Endothelial cell of umbilical vein (primary cell): Measurements from ENCODE around the gene SLCO2B1.

Experiments used
- CTCF ChIP-seq, 2 donors: IDR thresholded peaks; 1 replicate in 1 of 2; 2 replicates in 1 of 2; pipeline ENCODE4 v1.5.1; 2011; ENCODE audit warnings: low read length in 2 of 2, mild to moderate bottlenecking in 2 of 2, moderate library complexity in 2 of 2, control low read depth in 1 of 2, inconsistent platforms in 1 of 2, low read depth in 1 of 2; ENCODE audit not compliant: insufficient read depth in 1 of 2; ENCODE audit errors: extremely low read depth in 1 of 2
- EZH2 ChIP-seq: IDR thresholded peaks from 2 replicates; pipeline ENCODE4 v1.6.1; 2012; ENCODE audit warnings: borderline replicate concordance, low read depth, mild to moderate bottlenecking, moderate library complexity, low read length, inconsistent platforms; ENCODE audit not compliant: severe bottlenecking
- GATA2 ChIP-seq: IDR thresholded peaks from 2 replicates; pipeline ENCODE4 v1.7.0; 2011; ENCODE audit warnings: low read depth, mild to moderate bottlenecking, moderate library complexity, mixed read lengths, low read length; ENCODE audit not compliant: insufficient read length, insufficient read depth
- JUN ChIP-seq: IDR thresholded peaks from 2 replicates; pipeline ENCODE4 v1.6.1; 2011; ENCODE audit warnings: borderline replicate concordance, low read depth; ENCODE audit not compliant: insufficient read length, insufficient read depth
- MAX ChIP-seq: IDR thresholded peaks from 2 replicates; pipeline ENCODE4 v1.6.1; 2011; ENCODE audit not compliant: insufficient read depth, insufficient read length
- MYC ChIP-seq: IDR thresholded peaks from one replicate; pipeline ENCODE4 v1.6.1; 2011; ENCODE audit warnings: mild to moderate bottlenecking, low read depth, low read length
- POLR2A ChIP-seq: IDR thresholded peaks from 2 replicates; pipeline ENCODE4 v1.6.1; 2012; ENCODE audit warnings: low read depth, mild to moderate bottlenecking, control low read depth, low read length
- POLR2AphosphoS5 ChIP-seq: IDR thresholded peaks from 2 replicates; pipeline ENCODE4 v1.6.1; 2012; ENCODE audit warnings: low read depth, mild to moderate bottlenecking, control low read depth, low read length, moderate library complexity; ENCODE audit not compliant: insufficient read depth

GRCh38 chr11:75189911-75190310 is 39.0 kb downstream of the SLCO2B1 start:
- TF ChIP-seq POLR2AphosphoS5 (no peak), CTCF (IDR thresholded peaks at IDR 0.05; ENCODE audit: extremely low read depth in 1 of 2, insufficient read depth in 1 of 2, low read depth in 1 of 2, low read length in 2 of 2) (no peak), POLR2A (no peak), EZH2 (no peak), MYC (no peak), JUN (no peak), GATA2 (no peak), MAX (no peak)
